ENCODE data around the gene SBSN. TPM values are rescaled to one million over a fixed set of nuclear protein-coding genes. Genes with fewer than 3 reads are reported as not detected.

The SBSN gene
- total RNA-seq, 4 donors from 2014 or later = 1.0 to 13.4 (median 1.2) TPM; not detected in 1

DNA sequence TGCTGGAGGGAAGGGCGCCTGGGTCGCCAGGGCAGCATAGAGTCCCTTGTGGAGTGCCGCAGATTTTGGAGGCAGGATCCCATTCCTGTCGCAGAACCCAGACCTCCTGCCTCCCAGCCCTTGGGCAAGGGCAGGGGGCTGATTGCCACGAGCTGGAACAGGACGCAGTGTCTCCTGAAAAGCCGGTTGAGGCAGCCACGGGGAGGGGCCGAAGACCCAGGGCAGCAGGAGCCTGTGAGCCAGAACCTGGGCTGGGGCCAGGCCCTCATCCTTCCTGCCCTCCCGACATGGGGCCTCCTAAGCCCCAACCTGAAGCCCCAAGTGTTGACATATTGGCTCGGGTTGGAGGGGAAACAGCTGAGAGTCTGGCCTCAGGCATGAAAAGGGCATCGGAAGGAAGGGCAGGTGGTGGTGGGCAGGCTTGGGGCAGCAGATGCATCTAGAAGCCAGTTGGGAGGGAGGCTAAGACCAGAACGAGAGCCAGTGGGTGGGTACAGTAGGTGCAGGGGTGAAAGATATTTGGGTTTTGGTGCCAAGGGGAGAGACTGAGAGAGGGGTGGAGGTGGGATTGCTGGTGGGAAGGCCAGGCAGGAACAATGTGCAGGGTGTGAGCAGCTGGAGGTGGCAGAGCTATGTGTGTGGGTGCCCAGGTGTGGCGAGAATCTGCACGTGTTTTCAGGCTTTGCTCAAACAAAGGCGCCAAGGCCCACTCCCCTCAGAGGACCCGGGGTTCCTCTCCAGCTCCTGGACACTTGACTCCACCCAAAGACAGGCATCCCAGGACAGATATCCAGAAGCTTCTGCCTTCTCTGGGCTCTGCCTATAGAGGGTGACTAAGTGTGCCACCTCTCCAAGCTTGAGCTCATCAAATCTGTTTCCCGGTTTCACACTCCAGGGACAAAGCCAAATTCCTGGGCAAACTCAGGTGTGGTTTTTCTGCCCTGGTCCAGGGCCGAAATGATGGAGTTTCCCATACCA, 1.4 kb upstream of the SBSN start:
- Histone ChIP-seq H3K27ac (no peak overlapping the region), H3K9me3 (no peaks in the 10 kb centered on the region), H3K36me3 (no peaks in the 10 kb centered on the region), H3K27me3 (peaks cover 100% of the 10 kb centered on the region), H3K4me1 (peaks cover 0 to 8% (median 0%) of the 10 kb centered on the region in 3 donors), H3K4me3 (no peak overlapping the region)
- 59 to 76% methylated on average over 4 to 11 of the region's 19 CpGs for WGBS, 2 donors (ENCODE audit: low coverage in 1 of 2)
- TF ChIP-seq POLR2A (IDR thresholded peaks at IDR 0.05) (no peak), EP300 (IDR thresholded peaks at IDR 0.05) (no peak), POLR2AphosphoS5 (IDR thresholded peaks at IDR 0.05) (no peak)
- TF ChIP-seq, protein P1, sequence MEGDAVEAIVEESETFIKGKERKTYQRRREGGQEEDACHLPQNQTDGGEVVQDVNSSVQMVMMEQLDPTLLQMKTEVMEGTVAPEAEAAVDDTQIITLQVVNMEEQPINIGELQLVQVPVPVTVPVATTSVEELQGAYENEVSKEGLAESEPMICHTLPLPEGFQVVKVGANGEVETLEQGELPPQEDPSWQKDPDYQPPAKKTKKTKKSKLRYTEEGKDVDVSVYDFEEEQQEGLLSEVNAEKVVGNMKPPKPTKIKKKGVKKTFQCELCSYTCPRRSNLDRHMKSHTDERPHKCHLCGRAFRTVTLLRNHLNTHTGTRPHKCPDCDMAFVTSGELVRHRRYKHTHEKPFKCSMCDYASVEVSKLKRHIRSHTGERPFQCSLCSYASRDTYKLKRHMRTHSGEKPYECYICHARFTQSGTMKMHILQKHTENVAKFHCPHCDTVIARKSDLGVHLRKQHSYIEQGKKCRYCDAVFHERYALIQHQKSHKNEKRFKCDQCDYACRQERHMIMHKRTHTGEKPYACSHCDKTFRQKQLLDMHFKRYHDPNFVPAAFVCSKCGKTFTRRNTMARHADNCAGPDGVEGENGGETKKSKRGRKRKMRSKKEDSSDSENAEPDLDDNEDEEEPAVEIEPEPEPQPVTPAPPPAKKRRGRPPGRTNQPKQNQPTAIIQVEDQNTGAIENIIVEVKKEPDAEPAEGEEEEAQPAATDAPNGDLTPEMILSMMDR (IDR thresholded peaks at IDR 0.05) = no peak
- ATAC-seq = no peak

DNA sequence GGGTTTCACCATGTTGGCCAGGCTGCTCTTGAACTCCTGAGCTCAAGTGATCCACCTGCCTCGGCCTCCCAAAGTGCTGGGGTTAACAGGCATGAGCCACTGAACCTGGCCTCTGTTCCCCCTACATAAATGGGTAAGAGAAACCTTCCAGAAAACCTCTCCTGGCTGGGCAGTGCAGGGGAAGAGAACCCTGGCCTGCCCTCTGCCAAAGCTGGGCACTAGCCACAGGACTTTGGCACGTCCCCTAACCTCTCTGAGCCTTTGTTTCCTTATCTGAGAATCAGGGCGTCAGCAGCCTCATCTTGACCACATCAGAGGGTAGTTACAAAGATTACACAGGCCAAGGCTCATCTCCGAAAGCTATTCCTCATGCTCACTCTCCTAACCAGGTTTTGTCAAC, 2.2 kb downstream of the SBSN start:
- Histone ChIP-seq H3K36me3 (no peaks in the 10 kb centered on the region), H3K9me3 (no peaks in the 10 kb centered on the region), H3K4me3 (no peak overlapping the region), H3K4me1 (no peaks in the 10 kb centered on the region), H3K27me3 (peaks cover 82% of the 10 kb centered on the region), H3K27ac (no peak overlapping the region)
- TF ChIP-seq POLR2A (IDR thresholded peaks at IDR 0.05) (no peak), EP300 (IDR thresholded peaks at IDR 0.05) (no peak), POLR2AphosphoS5 (IDR thresholded peaks at IDR 0.05) (no peak)
- TF ChIP-seq, protein P1 (IDR thresholded peaks at IDR 0.05) = no peak
- no peak for ATAC-seq
- WGBS, 2 donors (ENCODE audit: low coverage in 1 of 2) = 80% methylated on average over 1 of the region's 4 CpGs; no CpG with 5 or more reads in 1 of the 2 donors

DNA sequence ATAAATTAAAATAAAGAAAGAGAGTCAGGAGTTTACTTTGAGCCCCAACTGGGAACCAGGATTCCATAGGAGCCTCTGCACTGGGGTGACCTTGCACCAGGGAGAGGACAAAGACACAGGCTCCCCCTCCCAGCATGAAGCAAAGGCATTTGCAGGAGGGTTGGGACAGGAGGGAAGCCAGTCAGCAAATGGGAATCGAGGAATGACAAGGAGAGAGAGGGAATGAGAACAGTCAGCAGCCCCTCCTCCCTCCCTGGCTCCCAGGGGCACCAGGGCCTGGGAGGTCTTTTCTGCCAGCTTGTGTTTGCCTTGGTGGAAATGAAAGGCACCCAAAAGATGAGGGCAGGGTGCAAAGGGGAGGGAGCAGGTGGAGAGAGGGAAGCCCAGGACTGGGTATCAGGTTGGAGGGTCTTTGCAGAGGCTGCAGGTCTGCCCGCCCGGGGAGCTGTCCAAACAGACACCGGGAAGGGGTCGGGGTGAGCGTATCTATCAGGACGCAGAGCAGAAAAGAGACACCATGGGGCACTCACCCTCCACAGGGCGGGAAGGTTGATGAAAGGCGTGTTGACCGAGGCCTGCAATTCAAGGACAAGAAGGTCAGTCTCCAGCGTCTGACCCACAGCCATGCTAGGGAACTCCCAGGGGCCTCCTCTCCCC, 3.8 kb downstream of the SBSN start:
- Histone ChIP-seq H3K4me1 (no peaks in the 10 kb centered on the region), H3K27me3 (peaks cover 78% of the 10 kb centered on the region), H3K9me3 (no peaks in the 10 kb centered on the region), H3K27ac (no peak overlapping the region), H3K4me3 (no peak overlapping the region), H3K36me3 (no peaks in the 10 kb centered on the region)
- 0% methylated on average over 1 of the region's 11 CpGs; no CpG with 5 or more reads in 1 of the 2 donors for WGBS, 2 donors (ENCODE audit: low coverage in 1 of 2)
- no peak for TF ChIP-seq EP300 (IDR thresholded peaks at IDR 0.05)
- no peak for TF ChIP-seq POLR2AphosphoS5 (IDR thresholded peaks at IDR 0.05)
- no peak for TF ChIP-seq POLR2A (IDR thresholded peaks at IDR 0.05)
- TF ChIP-seq, protein P1 (IDR thresholded peaks at IDR 0.05) = no peak
- no peak for ATAC-seq

DNA sequence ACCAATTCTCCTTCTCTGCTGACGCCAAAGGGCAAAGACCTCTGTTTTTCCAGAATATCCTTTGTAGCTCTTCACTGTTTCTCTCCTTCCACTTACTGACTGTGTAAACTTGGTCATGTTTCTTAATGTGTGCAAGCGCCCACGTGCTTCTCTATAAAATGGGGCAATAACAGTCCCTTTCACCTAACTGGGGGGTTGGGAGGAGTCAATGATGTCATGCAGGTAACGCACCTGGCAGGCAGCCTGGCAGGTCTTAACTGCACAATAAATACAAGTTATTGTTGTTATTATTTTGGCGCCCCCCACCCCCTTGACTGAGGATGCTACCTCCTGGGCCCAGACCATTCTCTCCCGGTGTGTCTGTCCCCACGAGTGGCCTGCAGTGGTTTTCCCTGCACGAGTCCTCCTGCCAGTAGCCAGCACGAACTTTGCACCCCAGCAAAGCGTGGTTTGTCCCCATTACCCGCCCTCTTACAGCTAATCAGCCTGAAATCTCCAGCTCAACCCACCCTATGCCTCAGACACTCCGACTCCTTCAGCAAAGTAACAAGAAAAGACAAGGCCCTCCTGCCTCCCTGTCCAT, 5.3 kb downstream of the SBSN start:
- H3K4me3 ChIP-seq = no peak overlapping the region
- H3K27me3 ChIP-seq = peaks cover 71% of the 10 kb centered on the region
- no peaks in the 10 kb centered on the region for H3K4me1 ChIP-seq
- ATAC-seq = no peak
- no peak overlapping the region for H3K27ac ChIP-seq
- H3K9me3 ChIP-seq = no peaks in the 10 kb centered on the region
- 78 to 79% methylated on average over 3 to 10 of the region's 12 CpGs for WGBS, 2 donors (ENCODE audit: low coverage in 1 of 2)
- no peak for TF ChIP-seq POLR2AphosphoS5 (IDR thresholded peaks at IDR 0.05)
- TF ChIP-seq EP300 (IDR thresholded peaks at IDR 0.05) = no peak
- no peak for TF ChIP-seq POLR2A (IDR thresholded peaks at IDR 0.05)
- TF ChIP-seq, protein P1 (IDR thresholded peaks at IDR 0.05) = no peak
- no peaks in the 10 kb centered on the region for H3K36me3 ChIP-seq

All from gastroesophageal sphincter (tissue), 4 donors.